BJ (cell line): ENCODE data around the gene CXCL5. TPM values are rescaled to one million over a fixed set of nuclear protein-coding genes. Genes with fewer than 3 reads are reported as not detected.
"Not testable (repeated sequence)": the region's sequence is repeated elsewhere in the genome, so short reads cannot be mapped to it uniquely, and the experiment has no call there.

Experiments used
- CTCF ChIA-PET: fragments of 350-600 bp; formaldehyde crosslinking; extraction: SDS; loops from one replicate; lab custom pipeline; 2021; ENCODE audit warnings: antibody characterized with exemption, inconsistent platforms; lab: Yijun Ruan, JAX
- POLR2A ChIA-PET: fragments of 300-600 bp; sonication (Branson Sonifier 250); formaldehyde crosslinking; extraction: SDS; loops from one replicate; lab custom pipeline; 2021; ENCODE audit warnings: antibody characterized with exemption; lab: Charles Lee
- DNase-seq: peaks from one replicate; pipeline ENCODE4 v3.0.0-alpha.2; 2011; ENCODE audit warnings: low read depth
- H3K27me3 ChIP-seq: 2 replicates; pipeline ENCODE4 v1.6.0; 2011; ENCODE audit warnings: low read length; ENCODE audit not compliant: control insufficient read depth, insufficient read depth
- H3K36me3 ChIP-seq: 2 replicates; pipeline ENCODE4 v1.5.1; 2011; ENCODE audit warnings: low read length; ENCODE audit not compliant: control insufficient read depth, insufficient read depth
- H3K4me3 ChIP-seq: 2 replicates; pipeline ENCODE4 v1.5.1; 2011; ENCODE audit warnings: low read depth, mild to moderate bottlenecking, control low read depth, low read length
- CTCF ChIP-seq: IDR thresholded peaks from 2 replicates; pipeline ENCODE4 v1.5.1; 2011; ENCODE audit warnings: low read depth, mild to moderate bottlenecking, control low read depth, inconsistent platforms, low read length, moderate library complexity; ENCODE audit not compliant: insufficient read depth
- polyA plus RNA-seq: library from polyadenylated mRNA; depleted of rRNA; stranded (reverse); fragments of >200 nt; gene quantifications from 2 replicates; pipeline ENCODE4 v1.2.3, GENCODE V29; 2011

The CXCL5 gene
- polyA plus RNA-seq, 1 experiment, result 0.18 TPM

GRCh38 chr4:73970011-73970410 is 28.5 kb downstream of the CXCL5 start:
- ChIA-PET CTCF (no interaction called here), POLR2A (no interaction called here)
- no peak for DNase-seq
- no peak overlapping the region for H3K4me3 ChIP-seq
- H3K27me3 ChIP-seq, result peaks cover 2% of the 10 kb centered on the region; the same call in 1 of the 2 replicates
- no peaks in the 10 kb centered on the region for H3K36me3 ChIP-seq
- no peak for TF ChIP-seq CTCF

- no peak for TF ChIP-seq CTCF
- Histone ChIP-seq H3K36me3 (no peaks in the 10 kb centered on the region), H3K4me3 (no peak overlapping the region), H3K27me3 (peaks cover 2% of the 10 kb centered on the region; the same call in 1 of the 2 replicates)
- CTCF ChIA-PET, result interaction anchor here (0.6 to 1.8 kb wide), 3 partner anchors 9 to 175 kb away, joined by 3 to 7 read pairs (median 3); no protein-coding TSS in a partner anchor
- POLR2A ChIA-PET, result no interaction called here
- no peak for DNase-seq
These were observed 30.6 kb downstream of the CXCL5 start for GRCh38 chr4:73967866-73968265.

- POLR2A ChIA-PET, result no interaction called here
- H3K36me3 ChIP-seq, result no peaks in the 10 kb centered on the region
- CTCF ChIA-PET, result interaction anchor here (0.7 to 2.0 kb wide), 4 partner anchors 12 to 241 kb away, joined by 3 to 8 read pairs (median 3); no protein-coding TSS in a partner anchor
- H3K4me3 ChIP-seq, result no peak overlapping the region
- peaks cover 3% of the 10 kb centered on the region; the same call in 1 of the 2 replicates for H3K27me3 ChIP-seq
- no peak for DNase-seq
- peak; percentile 35 for TF ChIP-seq CTCF
These were observed 33.4 kb downstream of the CXCL5 start for GRCh38 chr4:73964862-73965611.

GRCh38 chr4:73962724-73963123 is 35.8 kb downstream of the CXCL5 start:
- POLR2A ChIA-PET, result no interaction called here
- no peak for TF ChIP-seq CTCF

GRCh38 chr4:73959041-73959440 is 39.4 kb downstream of the CXCL5 start:
- H3K4me3 ChIP-seq, H3K36me3 ChIP-seq, CTCF ChIA-PET: not testable (repeated sequence)

More at GRCh38 chr4:73962724-73963123, 35.8 kb downstream of the CXCL5 start:
- Histone ChIP-seq H3K27me3 (peaks cover 3% of the 10 kb centered on the region; the same call in 1 of the 2 replicates), H3K36me3 (no peaks in the 10 kb centered on the region), H3K4me3 (no peak overlapping the region)
- DNase-seq, result no peak
- CTCF ChIA-PET, result interaction anchor here (0.5 kb wide), 1 partner anchor 287 kb away, joined by 3 read pairs; no protein-coding TSS in a partner anchor

More at GRCh38 chr4:73959041-73959440, 39.4 kb downstream of the CXCL5 start:
- POLR2A ChIA-PET, H3K27me3 ChIP-seq, DNase-seq: not testable (repeated sequence)
